GM12873 (cell line): ENCODE measurements around the gene HOXC9.

ENCODE experiments used
- CTCF ChIP-seq: IDR thresholded peaks from 2 replicates; pipeline ENCODE4 v1.5.1; 2012; ENCODE audit warnings: low read depth, mild to moderate bottlenecking, moderate library complexity, low read length, control low read depth; ENCODE audit not compliant: insufficient read depth; ENCODE audit errors: missing control alignments

The HOXC9 gene

GRCh38 chr12:53970451-53970850, 29.5 kb upstream of the HOXC9 start:
- TF ChIP-seq CTCF = no peak

GRCh38 chr12:53971129-53971528, 28.8 kb upstream of the HOXC9 start:
- TF ChIP-seq CTCF = no peak

- no peak for TF ChIP-seq CTCF
Observed at GRCh38 chr12:53971686-53972085, 28.3 kb upstream of the HOXC9 start.

- TF ChIP-seq CTCF = no peak
Observed at GRCh38 chr12:53972152-53972702, 27.7 kb upstream of the HOXC9 start.

GRCh38 chr12:53972722-53973235, 27.2 kb upstream of the HOXC9 start, which contains the start of gene HOXC11:
HOXC11 (plus strand) TSS chr12:53973126; CDS start chr12:53973242, 116 bp downstream.
- TF ChIP-seq CTCF = no peak

- TF ChIP-seq CTCF = no peak
Observed at GRCh38 chr12:53973236-53974042, 26.5 kb upstream of the HOXC9 start.
